HepG2 (cell line): ENCODE results near the gene TRIM15. TPM values are rescaled to one million over a fixed set of nuclear protein-coding genes. Genes with fewer than 3 reads are reported as not detected.

Experiments used
- CHD4 ChIP-seq: fragments of 200-600 bp; sonication (generic); IDR thresholded peaks from 2 replicates; pipeline ENCODE4 v1.7.0; 2017; ENCODE audit warnings: mild to moderate bottlenecking, low read length, borderline replicate concordance
- DNMT1 ChIP-seq: sonication (generic); formaldehyde crosslinking; IDR thresholded peaks from 2 replicates; pipeline ENCODE4 v1.5.1; 2020; ENCODE audit warnings: mild to moderate bottlenecking, missing genetic modification reagents
- FIP1L1 ChIP-seq: fragments of 200-400 bp; formaldehyde crosslinking; IDR thresholded peaks from 2 replicates; pipeline ENCODE4 v1.6.1; 2018; ENCODE audit warnings: low read depth, mild to moderate bottlenecking, low read length, moderate library complexity, borderline replicate concordance; ENCODE audit not compliant: insufficient read depth
- MTA1 ChIP-seq: sonication (generic); formaldehyde crosslinking; IDR thresholded peaks from 2 replicates; pipeline ENCODE4 v1.4.0; 2020; ENCODE audit warnings: missing genetic modification reagents, mild to moderate bottlenecking, borderline replicate concordance
- NFKB2 ChIP-seq: sonication (generic); formaldehyde crosslinking; IDR thresholded peaks from 2 replicates; pipeline ENCODE4 v1.4.0; 2020; ENCODE audit warnings: missing genetic modification reagents, borderline replicate concordance
- RCOR2 ChIP-seq: IDR thresholded peaks from 2 replicates; pipeline ENCODE4 v1.6.1; 2016; ENCODE audit warnings: missing biosample characterization, missing genetic modification reagents
- SETDB1 ChIP-seq: sonication (generic); formaldehyde crosslinking; IDR thresholded peaks from 2 replicates; pipeline ENCODE4 v1.5.1; 2020; ENCODE audit warnings: missing genetic modification reagents, mild to moderate bottlenecking, borderline replicate concordance
- SKI ChIP-seq: fragments of 450-650 bp; IDR thresholded peaks from one replicate; pipeline ENCODE4 v1.6.1; 2018; ENCODE audit warnings: mild to moderate bottlenecking; ENCODE audit not compliant: partially characterized antibody
- SNAPC4 ChIP-seq: sonication (generic); formaldehyde crosslinking; IDR thresholded peaks from 2 replicates; pipeline ENCODE4 v1.4.0; 2020; ENCODE audit warnings: mild to moderate bottlenecking, missing genetic modification reagents
- TMF1 ChIP-seq: sonication (generic); formaldehyde crosslinking; IDR thresholded peaks from 2 replicates; pipeline ENCODE4 v1.8.1; 2022; ENCODE audit warnings: low read depth, missing genetic modification reagents
- ZBTB21 ChIP-seq: sonication (generic); formaldehyde crosslinking; IDR thresholded peaks from 2 replicates; pipeline ENCODE4 v1.4.0; 2020; ENCODE audit warnings: missing genetic modification reagents
- ZFAT ChIP-seq: sonication (generic); formaldehyde crosslinking; conservative IDR thresholded peaks from 2 replicates; pipeline ENCODE4 v1.8.1; 2023; ENCODE audit warnings: missing genetic modification reagents, inconsistent platforms
- ZFP62 ChIP-seq: sonication (generic); formaldehyde crosslinking; IDR thresholded peaks from 2 replicates; pipeline ENCODE4 v1.4.0; 2020; ENCODE audit warnings: missing genetic modification reagents
- ZNF644 ChIP-seq: IDR thresholded peaks from 2 replicates; pipeline ENCODE4 v1.6.1; 2016; ENCODE audit warnings: low read depth
- ZNF761 ChIP-seq: sonication (generic); formaldehyde crosslinking; conservative IDR thresholded peaks from 2 replicates; pipeline ENCODE4 v1.4.0; 2020; ENCODE audit warnings: mild to moderate bottlenecking, missing genetic modification reagents
- ZNF790 ChIP-seq: sonication (generic); formaldehyde crosslinking; IDR thresholded peaks from 2 replicates; pipeline ENCODE4 v1.8.0; 2022; ENCODE audit warnings: missing genetic modification reagents, mild to moderate bottlenecking, borderline replicate concordance
- ZNF841 ChIP-seq: sonication (generic); formaldehyde crosslinking; IDR thresholded peaks from 2 replicates; pipeline ENCODE4 v1.8.1; 2023; ENCODE audit warnings: missing genetic modification reagents, borderline replicate concordance
- polyA plus RNA-seq, 8 experiments: library from polyadenylated mRNA; depleted of rRNA in 3 of 8; stranded (reverse) in 7 of 8; unstranded in 1 of 8; fragments of >200 nt; fragmentation: Illumina TruSeq in 4 of 8; extraction: Trizol in 4 of 8; gene quantifications; 2 replicates each; pipeline versions ENCODE4 v1.2.1 to v1.2.3, GENCODE V29; 2011 to 2016; ENCODE audit warnings: low read depth in 4 of 8, missing spikeins in 1 of 8, mixed read lengths in 1 of 8; ENCODE audit not compliant: insufficient read depth in 1 of 8
- total RNA-seq, 5 experiments: library from RNA; depleted of rRNA; stranded (reverse); fragments of >200 nt; fragmentation: Illumina TruSeq; extraction: Trizol; gene quantifications; 2 replicates each; pipeline ENCODE4 v1.2.3, GENCODE V29; 2016; ENCODE audit warnings: low read depth in 1 of 5
- TF ChIP-seq, protein P1 (sequence below): sonication (generic); formaldehyde crosslinking; IDR thresholded peaks from 2 replicates; pipeline ENCODE4 v1.4.0; 2020; ENCODE audit warnings: missing genetic modification reagents
- TF ChIP-seq, protein P2 (sequence below): sonication (generic); formaldehyde crosslinking; conservative IDR thresholded peaks from 2 replicates; pipeline ENCODE4 v1.4.0; 2020; ENCODE audit warnings: missing genetic modification reagents

TRIM15 gene
- total and polyA plus RNA-seq, 2 of the 13 experiments (the other 11 are each of a cell fraction or from before 2014, with no cell fraction given), result 35.1 to 38.2 TPM

- no peak for TF ChIP-seq FIP1L1
- TF ChIP-seq ZNF761, result peak; percentile 95
- no peak for TF ChIP-seq DNMT1 (CRISPR knock-in tag)
- TF ChIP-seq, protein P1, sequence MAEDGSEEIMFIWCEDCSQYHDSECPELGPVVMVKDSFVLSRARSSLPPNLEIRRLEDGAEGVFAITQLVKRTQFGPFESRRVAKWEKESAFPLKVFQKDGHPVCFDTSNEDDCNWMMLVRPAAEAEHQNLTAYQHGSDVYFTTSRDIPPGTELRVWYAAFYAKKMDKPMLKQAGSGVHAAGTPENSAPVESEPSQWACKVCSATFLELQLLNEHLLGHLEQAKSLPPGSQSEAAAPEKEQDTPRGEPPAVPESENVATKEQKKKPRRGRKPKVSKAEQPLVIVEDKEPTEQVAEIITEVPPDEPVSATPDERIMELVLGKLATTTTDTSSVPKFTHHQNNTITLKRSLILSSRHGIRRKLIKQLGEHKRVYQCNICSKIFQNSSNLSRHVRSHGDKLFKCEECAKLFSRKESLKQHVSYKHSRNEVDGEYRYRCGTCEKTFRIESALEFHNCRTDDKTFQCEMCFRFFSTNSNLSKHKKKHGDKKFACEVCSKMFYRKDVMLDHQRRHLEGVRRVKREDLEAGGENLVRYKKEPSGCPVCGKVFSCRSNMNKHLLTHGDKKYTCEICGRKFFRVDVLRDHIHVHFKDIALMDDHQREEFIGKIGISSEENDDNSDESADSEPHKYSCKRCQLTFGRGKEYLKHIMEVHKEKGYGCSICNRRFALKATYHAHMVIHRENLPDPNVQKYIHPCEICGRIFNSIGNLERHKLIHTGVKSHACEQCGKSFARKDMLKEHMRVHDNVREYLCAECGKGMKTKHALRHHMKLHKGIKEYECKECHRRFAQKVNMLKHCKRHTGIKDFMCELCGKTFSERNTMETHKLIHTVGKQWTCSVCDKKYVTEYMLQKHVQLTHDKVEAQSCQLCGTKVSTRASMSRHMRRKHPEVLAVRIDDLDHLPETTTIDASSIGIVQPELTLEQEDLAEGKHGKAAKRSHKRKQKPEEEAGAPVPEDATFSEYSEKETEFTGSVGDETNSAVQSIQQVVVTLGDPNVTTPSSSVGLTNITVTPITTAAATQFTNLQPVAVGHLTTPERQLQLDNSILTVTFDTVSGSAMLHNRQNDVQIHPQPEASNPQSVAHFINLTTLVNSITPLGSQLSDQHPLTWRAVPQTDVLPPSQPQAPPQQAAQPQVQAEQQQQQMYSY (CRISPR knock-in tag), result peak; percentile 44; the same call in 1 of the 2 replicates
- no peak for TF ChIP-seq ZFP62 (CRISPR knock-in tag)
- TF ChIP-seq ZNF790 (CRISPR knock-in tag), result 0 out of 2 replicates have a peak, but pooled peaks have one; percentile 72
- no peak; the same call in 1 of the 2 replicates for TF ChIP-seq CHD4
- no peak for TF ChIP-seq SETDB1
- no peak for TF ChIP-seq ZBTB21 (CRISPR knock-in tag)
- peak; percentile 77; the same call in 1 of the 2 replicates for TF ChIP-seq MTA1 (CRISPR knock-in tag)
- peak; percentile 86 for TF ChIP-seq RCOR2 (CRISPR knock-in tag)
- TF ChIP-seq, protein P2, sequence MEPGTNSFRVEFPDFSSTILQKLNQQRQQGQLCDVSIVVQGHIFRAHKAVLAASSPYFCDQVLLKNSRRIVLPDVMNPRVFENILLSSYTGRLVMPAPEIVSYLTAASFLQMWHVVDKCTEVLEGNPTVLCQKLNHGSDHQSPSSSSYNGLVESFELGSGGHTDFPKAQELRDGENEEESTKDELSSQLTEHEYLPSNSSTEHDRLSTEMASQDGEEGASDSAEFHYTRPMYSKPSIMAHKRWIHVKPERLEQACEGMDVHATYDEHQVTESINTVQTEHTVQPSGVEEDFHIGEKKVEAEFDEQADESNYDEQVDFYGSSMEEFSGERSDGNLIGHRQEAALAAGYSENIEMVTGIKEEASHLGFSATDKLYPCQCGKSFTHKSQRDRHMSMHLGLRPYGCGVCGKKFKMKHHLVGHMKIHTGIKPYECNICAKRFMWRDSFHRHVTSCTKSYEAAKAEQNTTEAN (CRISPR knock-in tag), result peak; percentile 81; the same call in 1 of the 2 replicates
- peak; percentile 16; the same call in 1 of the 2 replicates for TF ChIP-seq ZNF644 (CRISPR knock-in tag)
- no peak for TF ChIP-seq ZFAT (CRISPR knock-in tag)
- TF ChIP-seq SNAPC4 (CRISPR knock-in tag), result peak; percentile 93
- TF ChIP-seq SKI, result peak; percentile 17
- peak; percentile 91; the same call in 1 of the 2 replicates for TF ChIP-seq TMF1
- no peak for TF ChIP-seq ZNF841 (CRISPR knock-in tag)
- peak; percentile 82; the same call in 1 of the 2 replicates for TF ChIP-seq NFKB2
These were observed 43.7 kb downstream of the TRIM15 start (continued) for GRCh38 chr6:30206799-30207618.
